Measurements from ENCODE around the gene MPST.

GRCh38 chr22:37043828-37044538, 24.4 kb downstream of the MPST start:
- TF ChIP-seq, protein P1, sequence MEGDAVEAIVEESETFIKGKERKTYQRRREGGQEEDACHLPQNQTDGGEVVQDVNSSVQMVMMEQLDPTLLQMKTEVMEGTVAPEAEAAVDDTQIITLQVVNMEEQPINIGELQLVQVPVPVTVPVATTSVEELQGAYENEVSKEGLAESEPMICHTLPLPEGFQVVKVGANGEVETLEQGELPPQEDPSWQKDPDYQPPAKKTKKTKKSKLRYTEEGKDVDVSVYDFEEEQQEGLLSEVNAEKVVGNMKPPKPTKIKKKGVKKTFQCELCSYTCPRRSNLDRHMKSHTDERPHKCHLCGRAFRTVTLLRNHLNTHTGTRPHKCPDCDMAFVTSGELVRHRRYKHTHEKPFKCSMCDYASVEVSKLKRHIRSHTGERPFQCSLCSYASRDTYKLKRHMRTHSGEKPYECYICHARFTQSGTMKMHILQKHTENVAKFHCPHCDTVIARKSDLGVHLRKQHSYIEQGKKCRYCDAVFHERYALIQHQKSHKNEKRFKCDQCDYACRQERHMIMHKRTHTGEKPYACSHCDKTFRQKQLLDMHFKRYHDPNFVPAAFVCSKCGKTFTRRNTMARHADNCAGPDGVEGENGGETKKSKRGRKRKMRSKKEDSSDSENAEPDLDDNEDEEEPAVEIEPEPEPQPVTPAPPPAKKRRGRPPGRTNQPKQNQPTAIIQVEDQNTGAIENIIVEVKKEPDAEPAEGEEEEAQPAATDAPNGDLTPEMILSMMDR (optimal IDR thresholded peaks at IDR 0.05 in 1 of 3, IDR thresholded peaks at IDR 0.05 in 1 of 3, conservative IDR thresholded peaks at IDR 0.05 in 1 of 3; ENCODE audit: extremely low read depth in 1 of 3, insufficient read depth in 2 of 3, low read length in 3 of 3): peak; percentile 81 to 96 (median 96)
- no peak for TF ChIP-seq EZH2 (IDR thresholded peaks at IDR 0.05; ENCODE audit: low read length)

All from keratinocyte (primary cell).